Neural cell (in vitro differentiated cells): ENCODE results near the gene ARHGEF10L. TPM values are rescaled to one million over a fixed set of nuclear protein-coding genes. Genes with fewer than 3 reads are reported as not detected.

Experiments used
- H2AFZ ChIP-seq: fragments of 200-600, 300-800 bp; sonication (generic), shearing (Covaris generic); 2 replicates; pipeline ENCODE4 v1.6.0; 2014; ENCODE audit warnings: low read depth, mild to moderate bottlenecking, antibody characterized with exemption, low read length, moderate library complexity
- H3F3A ChIP-seq: fragments of 200-600 bp; shearing (Covaris generic); 2 replicates; pipeline ENCODE4 v1.6.1; 2016; ENCODE audit warnings: mild to moderate bottlenecking, moderate library complexity, mixed read lengths, antibody characterized with exemption, low read length; ENCODE audit not compliant: insufficient read depth, poor library complexity, severe bottlenecking
- H3K27ac ChIP-seq: fragments of 200-600, 300-800 bp; sonication (generic), shearing (Covaris generic); 2 replicates; pipeline ENCODE4 v1.5.1; 2014; ENCODE audit warnings: mild to moderate bottlenecking, low read length, moderate library complexity
- H3K27me3 ChIP-seq: fragments of 300-800, 200-600 bp; sonication (generic), shearing (Covaris generic); 2 replicates; pipeline ENCODE4 v1.6.0; 2014; ENCODE audit warnings: mild to moderate bottlenecking, low read depth, low read length, moderate library complexity; ENCODE audit not compliant: insufficient read depth
- H3K36me3 ChIP-seq: fragments of 300-800, 200-600 bp; sonication (generic), shearing (Covaris generic); 2 replicates; pipeline ENCODE4 v1.5.1; 2014; ENCODE audit warnings: mild to moderate bottlenecking, antibody characterized with exemption, low read length, moderate library complexity; ENCODE audit not compliant: insufficient read depth
- H3K4me2 ChIP-seq: fragments of 300-800, 200-600 bp; sonication (generic), shearing (Covaris generic); 2 replicates; pipeline ENCODE4 v1.6.0; 2014; ENCODE audit warnings: mild to moderate bottlenecking, low read length
- H3K4me3 ChIP-seq: fragments of 300-800, 200-600 bp; sonication (generic), shearing (Covaris generic); 2 replicates; pipeline ENCODE4 v1.5.1; 2014; ENCODE audit warnings: mild to moderate bottlenecking, low read length, moderate library complexity
- H3K79me2 ChIP-seq: fragments of 200-600 bp; shearing (Covaris generic); replicated peaks from 2 replicates; pipeline ENCODE4 v1.6.0; 2014; ENCODE audit warnings: mild to moderate bottlenecking, low read length, moderate library complexity; ENCODE audit not compliant: insufficient read depth
- H3K9ac ChIP-seq: fragments of 300-800, 200-600 bp; sonication (generic), shearing (Covaris generic); 2 replicates; pipeline ENCODE4 v1.6.1; 2016; ENCODE audit warnings: mild to moderate bottlenecking, low read length, mixed read lengths
- H3K9me2 ChIP-seq: fragments of 200-600 bp; shearing (Covaris generic); 2 replicates; pipeline ENCODE4 v1.6.1; 2016; ENCODE audit warnings: mild to moderate bottlenecking, low read length, mixed read lengths; ENCODE audit not compliant: insufficient read depth
- H3K9me3 ChIP-seq: fragments of 200-600, 300-800 bp; sonication (generic), shearing (Covaris generic); 2 replicates; pipeline ENCODE4 v1.6.1; 2016; ENCODE audit warnings: mild to moderate bottlenecking, mixed run types, low read length, moderate library complexity, mixed read lengths
- H4K20me1 ChIP-seq: fragments of 200-600 bp; shearing (Covaris generic); 2 replicates; pipeline ENCODE4 v1.6.1; 2016; ENCODE audit warnings: mild to moderate bottlenecking, mixed run types; ENCODE audit not compliant: insufficient read depth
- EP300 ChIP-seq: fragments of 450-650 bp; conservative IDR thresholded peaks from 2 replicates; pipeline ENCODE4 v1.6.1; 2014; ENCODE audit warnings: antibody characterized with exemption, mild to moderate bottlenecking, moderate library complexity; ENCODE audit not compliant: poor library complexity, severe bottlenecking
- MXI1 ChIP-seq: fragments of 450-650 bp; conservative IDR thresholded peaks from 2 replicates; pipeline ENCODE4 v1.6.1; 2014; ENCODE audit warnings: antibody characterized with exemption, mild to moderate bottlenecking; ENCODE audit not compliant: poor library complexity, severe bottlenecking
- POLR2AphosphoS5 ChIP-seq: IDR thresholded peaks from 2 replicates; pipeline ENCODE4 v1.6.1; 2012
- RAD21 ChIP-seq: fragments of 450-650 bp; conservative IDR thresholded peaks from 2 replicates; pipeline ENCODE4 v1.6.1; 2014; ENCODE audit warnings: antibody characterized with exemption, mild to moderate bottlenecking, moderate library complexity
- REST ChIP-seq: IDR thresholded peaks from 2 replicates; pipeline ENCODE4 v1.6.1; 2012; ENCODE audit warnings: borderline replicate concordance
- SMC3 ChIP-seq: fragments of 450-650 bp; conservative IDR thresholded peaks from 2 replicates; pipeline ENCODE4 v1.6.1; 2014; ENCODE audit warnings: antibody characterized with exemption, mild to moderate bottlenecking, moderate library complexity; ENCODE audit not compliant: poor library complexity
- TAF1 ChIP-seq: IDR thresholded peaks from 2 replicates; pipeline ENCODE4 v1.6.1; 2012; ENCODE audit warnings: low read depth
- polyA plus RNA-seq: library from polyadenylated mRNA; depleted of rRNA; stranded (reverse); fragments of >200 nt; gene quantifications from 2 replicates; pipeline ENCODE4 v1.2.3, GENCODE V29; 2014

ARHGEF10L gene
- polyA plus RNA-seq, 1 donor from 2014 or later = 123 TPM

- Histone ChIP-seq H3K9ac (no peak overlapping the region), H3K27ac (no peak overlapping the region), H3K4me2 (no peak overlapping the region), H3K9me3 (no peaks in the 10 kb centered on the region), H3K27me3 (no peaks in the 10 kb centered on the region), H2AFZ (no peak overlapping the region), H3F3A (no peaks in the 10 kb centered on the region), H4K20me1 (no peaks in the 10 kb centered on the region), H3K36me3 (no peaks in the 10 kb centered on the region), H3K79me2 (peaks cover 52% of the 10 kb centered on the region), H3K4me3 (no peak overlapping the region), H3K9me2 (no peaks in the 10 kb centered on the region)
- no peak for TF ChIP-seq MXI1
- TF ChIP-seq POLR2AphosphoS5 = no peak
These were observed 9.9 kb downstream of the ARHGEF10L start for GRCh38 chr1:17549384-17549783.

- Histone ChIP-seq H3K9me2 (no peaks in the 10 kb centered on the region), H3K27ac (no peak overlapping the region), H3K9me3 (no peaks in the 10 kb centered on the region), H3K4me2 (no peak overlapping the region), H3F3A (no peaks in the 10 kb centered on the region), H4K20me1 (no peaks in the 10 kb centered on the region), H3K27me3 (no peaks in the 10 kb centered on the region), H3K79me2 (peaks cover 43% of the 10 kb centered on the region), H3K4me3 (no peak overlapping the region), H3K36me3 (no peaks in the 10 kb centered on the region), H2AFZ (no peak overlapping the region), H3K9ac (no peak overlapping the region)
- TF ChIP-seq SMC3 = no peak
- no peak for TF ChIP-seq EP300
- TF ChIP-seq RAD21 = no peak
- TF ChIP-seq REST = no peak
- no peak for TF ChIP-seq POLR2AphosphoS5
- no peak for TF ChIP-seq TAF1
These were observed 11.5 kb downstream of the ARHGEF10L start for GRCh38 chr1:17550729-17551584.

GRCh38 chr1:17551755-17552234, 12.3 kb downstream of the ARHGEF10L start:
- no peaks in the 10 kb centered on the region for H4K20me1 ChIP-seq
- no peak for TF ChIP-seq REST
- no peak for TF ChIP-seq POLR2AphosphoS5
- no peak for TF ChIP-seq SMC3
- TF ChIP-seq EP300 = no peak
- H3K36me3 ChIP-seq = no peaks in the 10 kb centered on the region
- H2AFZ ChIP-seq = no peak overlapping the region
- no peaks in the 10 kb centered on the region for H3K27me3 ChIP-seq
- no peaks in the 10 kb centered on the region for H3F3A ChIP-seq
- no peak overlapping the region for H3K9ac ChIP-seq
- no peaks in the 10 kb centered on the region for H3K9me2 ChIP-seq
- H3K4me3 ChIP-seq = no peak overlapping the region
- peaks cover 37% of the 10 kb centered on the region for H3K79me2 ChIP-seq
- H3K9me3 ChIP-seq = no peaks in the 10 kb centered on the region
- no peak overlapping the region for H3K27ac ChIP-seq
- H3K4me2 ChIP-seq = no peak overlapping the region
